ENCODE measurements around the gene PDE4D. TPM values are rescaled to one million over a fixed set of nuclear protein-coding genes. Genes with fewer than 3 reads are reported as not detected.
A peak's percentile ranks its signal among the peaks of the same experiment; 100 is the strongest.

PDE4D gene
- total and polyA plus RNA-seq, 2 donors (not counting 3 experiments of a cell fraction or from before 2014, with no cell fraction given): 34.5 to 51.2 TPM

DNA sequence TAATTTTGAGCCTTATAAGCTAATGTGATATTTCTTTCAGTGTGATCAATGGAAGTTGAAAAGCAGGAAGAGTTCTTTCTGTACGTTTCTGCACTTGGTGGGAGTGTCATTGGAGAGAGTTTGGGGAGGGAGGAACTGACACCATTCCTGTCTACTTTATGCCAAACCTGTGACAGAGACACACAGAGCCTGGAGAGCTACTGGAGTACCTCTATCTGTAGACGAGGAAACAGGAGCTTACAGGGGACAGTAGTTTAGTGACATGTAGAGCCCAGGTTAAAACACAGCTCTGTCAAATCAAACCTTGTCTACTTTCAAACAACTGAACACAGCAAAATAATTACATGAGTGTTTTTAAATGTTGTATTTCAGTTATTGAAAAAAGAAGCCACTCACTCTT is 103.6 kb downstream of the PDE4D start:
- Histone ChIP-seq H2AFZ (ENCODE audit: low read depth, low read length) (peak overlapping the region; percentile 4), H3K27me3 (ENCODE audit: control insufficient read depth in 2 of 2, insufficient read depth in 2 of 2, low read length in 2 of 2) (no peaks in the 10 kb centered on the region), H3K36me3 (ENCODE audit: control insufficient read depth in 2 of 2, extremely low read depth in 1 of 2, insufficient read depth in 2 of 2, low read length in 2 of 2) (no peaks in the 10 kb centered on the region), H3K9me3 (replicated peaks; ENCODE audit: control insufficient read depth, insufficient read depth, low read length) (no peaks in the 10 kb centered on the region), H4K20me1 (replicated peaks; ENCODE audit: control insufficient read depth, extremely low read depth, insufficient read depth, low read length) (no peaks in the 10 kb centered on the region), H3K4me2 (ENCODE audit: insufficient read depth, low read length) (peak overlapping the region; percentile 83), H3K9ac (replicated peaks; ENCODE audit: extremely low read depth, insufficient read depth, low read length) (peak overlapping the region; percentile 88), H3K4me1 (ENCODE audit: control insufficient read depth, extremely low read depth, insufficient read depth, low read length) (peaks cover 34% of the 10 kb centered on the region), H3K27ac (ENCODE audit: insufficient read depth, low read depth, low read length) (peak overlapping the region; percentile 94), H3K4me3 (replicated peaks in 1 of 3; ENCODE audit: insufficient read depth in 1 of 3, low read depth in 1 of 3, low read length in 3 of 3) (peak overlapping the region in 1 of 3 experiments; percentile 44), H3K9me1 (replicated peaks; ENCODE audit: control insufficient read depth, extremely low read depth, insufficient read depth, low read length) (no peaks in the 10 kb centered on the region), H3K79me2 (ENCODE audit: control insufficient read depth, insufficient read depth, low read length) (no peaks in the 10 kb centered on the region)
- BruUV-seq (replicated peaks): TSS peak; percentile 90
- FAIRE-seq: no peak
- intact Hi-C loops (cut with micrococcal nuclease) (loop anchor here (1.0 to 10.0 kb wide), 6 partner anchors 9 to 755 kb away; no protein-coding TSS in a partner anchor), dilution Hi-C loops (cut with MboI; ENCODE audit: extremely low pct_ligation_motif_present, low sequenced_read_pairs) (no loop called here)
- ChIA-PET POLR2A (no interaction called here), CTCF (interaction anchor here (1.1 to 3.0 kb wide), 7 partner anchors 10 to 903 kb away, joined by 3 to 25 read pairs (median 4); no protein-coding TSS in a partner anchor)
- TF ChIP-seq, protein P1, sequence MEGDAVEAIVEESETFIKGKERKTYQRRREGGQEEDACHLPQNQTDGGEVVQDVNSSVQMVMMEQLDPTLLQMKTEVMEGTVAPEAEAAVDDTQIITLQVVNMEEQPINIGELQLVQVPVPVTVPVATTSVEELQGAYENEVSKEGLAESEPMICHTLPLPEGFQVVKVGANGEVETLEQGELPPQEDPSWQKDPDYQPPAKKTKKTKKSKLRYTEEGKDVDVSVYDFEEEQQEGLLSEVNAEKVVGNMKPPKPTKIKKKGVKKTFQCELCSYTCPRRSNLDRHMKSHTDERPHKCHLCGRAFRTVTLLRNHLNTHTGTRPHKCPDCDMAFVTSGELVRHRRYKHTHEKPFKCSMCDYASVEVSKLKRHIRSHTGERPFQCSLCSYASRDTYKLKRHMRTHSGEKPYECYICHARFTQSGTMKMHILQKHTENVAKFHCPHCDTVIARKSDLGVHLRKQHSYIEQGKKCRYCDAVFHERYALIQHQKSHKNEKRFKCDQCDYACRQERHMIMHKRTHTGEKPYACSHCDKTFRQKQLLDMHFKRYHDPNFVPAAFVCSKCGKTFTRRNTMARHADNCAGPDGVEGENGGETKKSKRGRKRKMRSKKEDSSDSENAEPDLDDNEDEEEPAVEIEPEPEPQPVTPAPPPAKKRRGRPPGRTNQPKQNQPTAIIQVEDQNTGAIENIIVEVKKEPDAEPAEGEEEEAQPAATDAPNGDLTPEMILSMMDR (IDR thresholded peaks at IDR 0.05; ENCODE audit: extremely low read depth in 1 of 2, insufficient read depth in 1 of 2, low read depth in 1 of 2, low read length in 2 of 2): no peak
- TF ChIP-seq FOS (IDR thresholded peaks at IDR 0.05; ENCODE audit: borderline replicate concordance, insufficient read depth, low read length) (no peak), POLR2AphosphoS5 (IDR thresholded peaks at IDR 0.05; ENCODE audit: insufficient read depth, low read depth, low read length) (no peak), POLR2A (IDR thresholded peaks at IDR 0.05; ENCODE audit: low read depth, low read length) (no peak), MYC (IDR thresholded peaks at IDR 0.05; ENCODE audit: low read depth, low read length) (no peak)
- TF ChIP-seq, protein P2, sequence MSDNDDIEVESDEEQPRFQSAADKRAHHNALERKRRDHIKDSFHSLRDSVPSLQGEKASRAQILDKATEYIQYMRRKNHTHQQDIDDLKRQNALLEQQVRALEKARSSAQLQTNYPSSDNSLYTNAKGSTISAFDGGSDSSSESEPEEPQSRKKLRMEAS (IDR thresholded peaks at IDR 0.05; ENCODE audit: insufficient read depth, insufficient read length): no peak
- DNase-seq (ENCODE audit: low read depth, low spot score): peak; percentile 60

All from endothelial cell of umbilical vein (primary cell).